HG03066 (cell line): Measurements from ENCODE around the gene CDON.
A peak's percentile ranks its signal among the peaks of the same experiment; 100 is the strongest.
"Not testable (repeated sequence)": the region's sequence is repeated elsewhere in the genome, so short reads cannot be mapped to it uniquely, and the experiment has no call there.

Experiments
- ATAC-seq: cut with Tn5 transposase; IDR thresholded peaks from one replicate; pipeline ENCODE4 v1.9.1; 2021; ENCODE audit warnings: low read depth; ENCODE audit not compliant: unreplicated experiment

Gene CDON

DNA sequence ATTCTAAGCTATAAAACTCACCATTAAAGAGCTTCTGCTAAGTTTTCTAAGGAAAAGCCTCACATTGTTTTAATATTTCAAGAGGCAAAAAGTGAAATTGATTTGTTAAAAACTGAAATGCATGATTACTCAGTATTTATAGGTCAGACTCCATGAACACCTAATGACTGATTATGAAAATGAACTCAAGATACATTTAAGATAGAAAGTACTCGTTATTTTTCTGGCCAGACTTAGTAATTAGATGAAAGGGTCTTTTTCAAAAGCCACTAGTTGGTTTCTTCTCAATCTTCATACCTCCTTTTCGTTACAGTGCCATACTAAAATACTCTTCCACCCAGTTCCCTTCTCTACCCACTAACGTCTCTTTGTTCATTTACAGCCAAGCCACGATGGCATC lies 60.5 kb downstream of the CDON start:
- no peak for ATAC-seq

DNA sequence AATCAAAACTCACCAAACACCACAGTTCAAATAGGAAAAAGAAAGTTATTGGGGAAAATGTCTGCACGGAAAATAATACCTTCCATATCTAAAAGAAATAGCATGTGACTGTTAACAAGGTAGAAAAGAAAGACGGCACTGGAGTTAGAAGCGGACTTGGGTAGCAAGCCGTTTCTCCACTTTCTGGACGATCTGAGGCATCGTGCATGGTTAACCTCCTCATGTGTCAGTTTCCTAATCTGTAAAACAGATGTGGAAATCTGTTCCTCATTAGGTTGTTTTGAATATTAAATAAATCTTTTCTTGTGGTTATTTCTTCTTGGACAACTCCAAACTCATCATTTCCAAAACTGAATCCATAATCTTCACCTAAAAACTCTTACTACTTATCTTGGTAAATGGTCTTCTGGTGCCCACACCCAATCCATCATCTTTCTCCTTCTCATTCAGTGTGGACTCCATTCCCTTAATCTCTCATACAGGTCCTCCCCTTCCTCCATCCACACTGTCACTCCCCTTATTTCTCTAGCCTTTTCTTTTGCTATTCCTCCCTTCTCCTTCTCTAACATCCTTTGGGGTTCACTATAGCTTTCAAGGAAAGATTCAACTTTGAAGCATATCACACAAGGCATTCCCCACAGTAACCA lies 63.3 kb downstream of the CDON start:
- ATAC-seq, result no peak

DNA sequence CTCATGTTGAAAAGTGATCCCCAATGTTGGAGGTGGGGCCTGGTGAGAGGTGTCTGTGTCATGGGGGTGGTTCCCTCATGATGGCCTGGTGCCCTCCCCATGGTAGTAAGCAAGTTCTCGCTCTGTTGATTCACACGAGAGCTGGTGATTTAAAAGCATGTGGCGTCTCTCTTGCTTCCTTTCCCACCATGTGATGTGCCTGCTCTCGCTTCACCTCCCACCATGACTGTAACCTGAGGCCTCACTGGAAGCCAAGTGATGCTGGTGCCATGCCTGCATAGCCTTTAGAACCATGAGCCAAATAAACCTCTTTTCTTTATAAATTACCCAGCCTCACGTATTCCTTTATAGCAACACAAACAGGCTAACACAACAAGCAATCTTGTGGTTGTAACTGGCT lies 64.4 kb downstream of the CDON start:
- ATAC-seq, result no peak

DNA sequence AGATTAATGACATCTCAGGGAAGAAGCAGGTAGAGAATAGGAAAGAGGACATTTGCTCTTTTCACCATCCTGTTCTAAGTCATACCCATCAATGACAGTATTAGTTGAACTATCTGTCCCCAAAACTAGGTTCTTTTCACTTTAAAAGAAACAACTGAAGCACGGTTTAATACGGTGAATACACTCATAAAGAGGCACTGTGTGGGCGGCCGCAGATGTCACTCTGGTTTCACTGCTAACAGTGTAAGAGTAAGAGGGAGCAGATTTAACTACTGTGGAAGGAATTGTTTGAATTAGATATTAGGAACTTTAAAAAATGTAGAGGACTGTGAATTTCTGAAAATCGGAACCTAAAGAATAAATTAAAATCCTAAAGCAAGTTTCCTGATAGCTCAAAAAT lies 67.4 kb downstream of the CDON start:
- ATAC-seq, result peak; percentile 83

DNA sequence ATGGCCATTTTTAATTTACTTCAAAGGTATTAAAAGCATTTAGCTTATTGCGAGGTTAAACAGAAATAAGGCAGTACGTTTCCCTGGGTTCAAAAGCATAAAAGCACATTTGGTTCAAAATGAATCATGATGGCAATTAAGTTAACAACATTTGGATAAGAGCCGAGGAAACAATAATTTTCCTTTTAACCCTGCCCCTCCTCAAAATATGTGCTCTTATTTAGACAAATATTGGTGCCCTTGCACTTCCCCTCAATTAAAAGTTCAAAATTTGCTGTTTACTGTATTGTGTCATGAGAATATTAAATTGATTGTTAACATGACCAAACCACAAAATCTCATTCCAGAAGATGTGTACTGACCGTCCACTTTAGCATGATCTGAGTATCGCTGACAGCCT lies 68.2 kb downstream of the CDON start:
- ATAC-seq, result no peak

DNA sequence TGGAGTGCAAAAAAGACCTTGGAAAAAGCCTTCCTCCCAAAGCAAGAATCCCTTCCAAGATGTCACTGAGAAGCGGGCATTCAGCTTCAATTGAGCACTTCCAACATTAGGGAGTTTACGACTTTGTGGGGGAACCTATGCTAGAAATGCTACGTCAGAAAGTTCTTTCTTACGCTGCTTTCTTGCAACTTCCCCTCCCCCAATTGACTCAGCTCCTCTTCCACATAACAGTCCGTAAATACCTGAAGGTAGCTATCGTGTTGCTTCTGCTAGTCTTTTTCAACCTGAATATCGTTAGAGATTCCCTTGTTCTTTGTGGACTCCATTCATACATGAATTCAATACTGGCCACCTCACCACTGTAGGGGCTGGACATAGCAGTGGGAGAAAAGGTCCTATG lies 69.8 kb downstream of the CDON start:
- no peak for ATAC-seq

DNA sequence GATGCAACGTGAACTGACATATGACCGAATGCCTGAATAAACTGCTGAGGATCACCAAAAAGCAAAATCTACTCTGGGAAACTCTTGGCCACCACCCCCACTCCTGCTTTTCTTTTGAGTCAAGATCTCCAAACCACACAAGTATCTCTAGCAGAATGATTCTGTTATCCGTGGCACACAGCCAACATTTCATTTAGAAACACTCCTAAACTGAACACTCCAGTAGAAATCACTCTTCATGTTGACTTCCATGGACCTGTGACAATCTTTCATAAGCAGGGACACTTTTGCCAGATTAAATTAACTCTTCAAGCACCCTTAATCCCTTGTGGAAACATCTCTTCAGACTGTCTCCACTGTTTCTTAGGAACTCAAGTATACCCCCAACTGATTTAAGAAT lies 72.4 kb downstream of the CDON start:
- no peak for ATAC-seq

DNA sequence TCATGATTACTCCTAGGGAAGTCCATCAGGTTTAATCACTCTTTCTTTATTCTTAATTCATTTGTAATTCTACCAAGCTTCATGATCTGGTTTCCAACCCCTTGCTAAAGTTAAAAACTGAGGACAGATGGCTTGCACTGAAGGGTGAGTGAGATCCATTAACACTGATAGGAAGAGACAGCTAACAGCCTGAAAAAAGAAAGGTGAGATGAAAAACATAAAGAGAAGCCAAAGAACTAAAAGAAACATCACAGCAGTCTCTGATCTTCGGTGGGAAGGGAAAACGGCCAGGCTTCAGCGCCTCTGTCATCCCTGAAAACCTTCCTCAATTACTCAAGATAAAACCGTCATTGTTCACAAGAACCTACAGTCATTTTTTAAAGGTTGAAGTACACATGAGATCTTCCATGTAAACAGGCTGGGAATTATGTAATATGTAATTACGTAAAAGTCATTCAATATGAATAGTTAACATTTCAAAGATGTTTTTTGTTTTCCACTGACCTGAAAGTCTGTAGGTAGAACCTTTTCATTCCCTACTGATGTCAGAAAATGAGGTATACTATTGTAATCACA lies 75.5 kb downstream of the CDON start:
- no peak for ATAC-seq

DNA sequence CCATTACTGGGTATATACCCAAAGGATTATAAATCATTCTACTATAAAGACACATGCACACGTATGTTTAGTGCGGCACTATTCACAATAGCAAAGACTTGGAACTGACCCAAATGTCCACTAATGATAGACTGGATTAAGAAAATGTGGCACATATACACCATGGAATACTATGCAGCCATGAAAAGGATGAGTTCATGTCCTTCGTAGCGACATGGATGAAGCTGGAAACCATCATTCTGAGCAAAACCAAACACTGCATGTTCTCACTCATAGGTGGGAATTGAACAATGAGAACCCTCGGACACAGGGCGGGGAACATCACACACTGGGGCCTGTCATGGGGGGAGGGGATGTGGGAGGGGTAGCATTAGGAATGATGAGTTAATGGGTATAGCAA lies 76.7 kb downstream of the CDON start:
- ATAC-seq, result not testable (repeated sequence)

DNA sequence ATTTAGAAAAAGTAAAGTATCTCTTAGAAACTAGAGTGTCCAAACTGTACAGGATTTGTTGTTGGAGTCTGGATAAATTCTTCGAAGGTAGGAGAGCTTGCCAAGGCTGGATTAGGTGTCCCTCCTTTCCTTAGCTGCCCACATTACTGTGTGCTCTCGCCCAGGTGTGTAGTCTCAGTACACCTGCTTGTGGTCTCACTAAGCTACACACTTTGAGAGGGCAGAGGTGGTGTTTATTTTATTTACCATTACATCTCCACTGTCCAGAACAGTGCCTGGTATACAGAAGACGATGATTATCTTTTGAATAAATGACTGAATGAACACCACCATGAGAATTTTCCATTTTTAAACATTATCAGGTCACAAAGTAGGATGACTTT lies 80.3 kb downstream of the CDON start:
- no peak for ATAC-seq

DNA sequence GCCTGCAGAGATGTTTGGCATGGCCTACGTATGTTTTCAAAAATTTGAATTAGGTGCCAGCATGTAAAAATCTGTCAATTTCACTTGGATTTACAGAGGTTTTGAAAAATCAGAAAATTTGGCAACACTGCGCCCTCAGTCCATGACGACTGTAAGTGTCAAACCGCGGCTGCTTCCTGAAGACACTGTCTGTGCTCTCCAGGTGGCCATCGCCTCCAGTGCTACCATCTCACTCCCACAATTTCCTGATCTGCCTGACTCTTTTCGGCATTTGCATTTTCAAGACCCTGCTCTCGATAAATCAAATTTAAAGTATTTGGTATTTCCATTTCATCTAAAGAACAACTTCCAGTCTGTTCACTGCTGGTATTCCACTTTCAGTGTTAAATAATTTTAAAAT lies 82.2 kb downstream of the CDON start:
- ATAC-seq, result no peak

DNA sequence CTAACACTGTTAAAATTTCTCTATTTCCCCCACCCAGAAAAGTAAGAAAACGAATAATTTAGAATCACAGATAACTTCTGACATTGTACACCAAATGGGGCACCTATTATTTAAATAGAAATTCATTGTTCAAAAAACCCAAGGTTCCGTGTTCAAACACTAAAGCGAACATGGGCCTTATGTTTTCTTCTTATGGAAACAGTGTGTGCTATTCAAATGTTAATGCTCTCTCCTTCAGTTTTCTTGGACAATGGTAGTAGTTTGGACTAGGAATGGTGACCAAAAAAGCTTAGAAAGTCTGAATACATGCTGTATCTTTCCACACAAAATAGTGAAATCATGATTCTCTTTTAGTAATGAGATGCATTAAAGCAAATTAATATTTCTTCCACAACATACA lies 83.2 kb downstream of the CDON start:
- ATAC-seq, result no peak

DNA sequence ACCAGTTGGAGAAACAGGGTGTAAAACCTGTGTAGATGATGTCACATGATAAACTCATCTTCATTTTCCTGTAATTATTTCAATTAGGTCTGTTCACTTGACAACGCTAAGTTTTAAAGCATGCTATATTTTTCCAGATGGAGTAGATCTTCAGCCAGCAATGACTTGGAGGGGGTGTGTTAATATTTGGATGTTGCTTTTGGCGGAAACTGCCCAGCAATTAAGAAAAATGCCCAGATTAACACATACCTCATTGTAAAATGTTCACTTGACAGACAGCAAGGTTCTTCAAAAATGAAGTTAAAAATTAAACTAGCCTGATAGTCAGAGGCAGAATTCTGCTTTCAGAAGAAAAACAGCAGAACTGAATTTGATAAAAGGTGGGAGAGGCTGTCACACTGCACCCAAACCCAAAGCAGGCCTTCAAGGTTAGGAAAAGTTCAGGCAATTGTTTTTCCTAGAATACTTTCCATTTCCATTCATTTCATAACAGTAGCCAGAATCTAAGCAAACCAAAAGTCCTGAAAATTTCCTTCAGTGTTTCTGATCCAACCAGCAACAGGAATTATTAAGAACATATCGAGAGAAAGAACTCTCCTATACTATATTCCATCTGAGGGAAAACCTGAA lies 83.8 kb downstream of the CDON start:
- ATAC-seq, result no peak

DNA sequence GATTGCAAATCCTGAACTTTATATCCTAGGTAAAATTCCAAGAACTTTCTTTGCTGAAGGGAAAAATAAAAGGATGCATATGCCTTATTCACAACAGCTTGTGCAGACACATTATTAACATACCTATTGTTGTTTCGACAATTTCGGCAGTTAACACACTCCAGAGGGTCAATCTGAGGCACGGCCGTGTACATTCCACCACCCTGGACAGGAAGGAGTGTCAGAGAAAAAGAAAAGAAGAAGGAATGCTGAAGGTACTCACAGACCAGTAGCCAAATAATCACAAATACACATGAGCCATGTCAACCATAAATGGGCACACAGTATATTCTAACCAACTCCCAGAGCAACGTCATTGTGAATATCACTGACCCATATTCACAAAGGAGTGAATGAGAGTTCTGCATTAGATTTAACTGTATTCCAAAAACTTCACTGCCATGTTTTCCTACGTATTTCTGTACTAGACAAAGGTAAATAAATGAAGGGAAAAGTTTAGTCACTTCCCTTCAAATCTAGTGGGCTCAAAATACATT lies 84.4 kb downstream of the CDON start:
- ATAC-seq, result no peak

DNA sequence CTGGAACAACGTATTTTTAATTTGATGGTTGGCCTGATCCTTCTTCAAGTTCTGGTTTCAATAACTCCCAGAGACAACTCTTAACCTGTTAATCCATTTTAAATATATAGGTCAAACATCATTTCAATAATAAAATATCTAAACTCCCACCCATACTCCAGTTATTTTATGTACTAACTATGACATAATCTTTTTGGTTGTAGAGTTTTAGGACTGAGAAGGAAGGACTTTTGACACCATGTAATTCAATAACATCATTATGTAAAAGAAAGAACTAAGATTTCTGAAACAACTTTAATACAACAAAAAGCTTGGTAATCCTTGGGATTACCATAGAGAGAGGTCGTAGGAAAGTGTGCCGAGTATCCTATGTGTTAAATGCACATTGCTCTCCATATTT lies 85.3 kb downstream of the CDON start:
- no peak for ATAC-seq

DNA sequence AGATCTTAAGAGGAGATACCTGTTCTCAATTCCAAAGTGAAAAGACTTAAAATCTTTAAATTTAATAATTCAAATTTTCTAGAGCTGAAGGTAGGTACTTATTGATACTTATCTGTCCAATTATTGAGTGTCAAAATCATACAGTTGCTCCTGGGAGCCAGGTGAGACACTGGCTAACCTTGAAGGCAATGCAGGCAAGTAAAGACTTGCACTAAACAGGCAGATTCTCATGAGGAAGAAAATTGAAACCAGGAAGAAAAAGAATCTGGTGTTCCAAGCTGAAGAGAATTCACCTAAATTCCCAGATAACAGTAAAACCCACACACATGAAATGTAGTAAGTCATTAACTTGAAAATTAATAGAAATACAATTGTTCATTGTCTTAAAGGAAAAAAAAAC lies 86.5 kb downstream of the CDON start:
- no peak for ATAC-seq

DNA sequence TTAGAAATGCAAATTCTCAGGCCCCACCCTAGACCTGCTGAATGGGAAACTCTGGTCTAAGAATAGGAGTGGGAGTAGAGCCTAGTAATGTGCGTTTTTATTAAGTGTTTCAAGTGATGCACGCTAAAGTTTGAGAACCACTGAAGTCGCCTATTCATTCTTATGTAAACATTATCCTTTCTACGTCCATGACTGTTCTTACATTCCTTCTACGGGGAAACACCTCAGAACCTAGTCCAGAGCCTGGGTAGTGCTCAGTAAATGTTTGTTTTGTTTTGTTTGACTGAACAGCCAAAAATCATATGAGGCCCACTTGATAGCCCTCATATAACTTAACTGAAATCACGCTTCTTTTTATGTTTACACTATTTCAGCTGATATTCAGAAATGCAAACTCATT lies 87.0 kb downstream of the CDON start:
- ATAC-seq, result no peak

DNA sequence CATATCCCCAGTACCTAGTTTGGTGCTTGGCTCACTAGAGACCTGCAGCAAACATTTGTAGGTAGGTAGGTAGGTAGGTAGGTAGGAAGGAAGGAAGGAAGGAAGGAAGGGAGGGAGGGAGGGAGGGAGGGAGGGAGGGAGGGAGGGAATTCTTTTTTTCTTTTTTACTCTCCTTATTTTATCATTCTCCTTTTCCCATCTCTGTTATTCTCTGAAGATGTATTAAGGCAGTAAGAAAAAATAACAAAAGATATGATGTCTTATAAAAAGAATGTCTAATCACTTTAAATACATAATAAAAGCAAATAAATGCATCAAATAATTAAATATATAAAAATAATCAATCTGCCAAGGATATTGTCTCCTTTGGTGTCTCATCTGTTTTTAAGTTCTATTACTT lies 88.4 kb downstream of the CDON start:
- ATAC-seq, result no peak

DNA sequence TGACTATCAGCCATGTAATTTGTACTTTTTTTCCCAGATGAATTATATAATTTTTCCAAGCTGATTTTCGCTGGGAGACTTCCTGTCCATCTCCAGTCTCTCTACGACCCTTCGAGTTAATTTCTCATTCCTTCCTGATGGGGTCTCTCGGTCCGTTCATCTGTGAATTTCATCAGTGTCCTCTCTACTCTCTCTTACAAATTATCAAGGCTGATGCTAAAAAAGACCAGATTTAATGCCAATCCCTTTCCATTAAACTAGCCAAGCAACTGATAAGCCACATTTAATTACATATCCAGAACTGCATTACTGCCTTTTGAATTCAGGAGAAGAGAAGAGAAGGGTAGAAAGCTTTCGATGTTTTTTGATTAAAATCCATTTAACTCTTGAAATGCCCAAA lies 91.0 kb downstream of the CDON start:
- no peak for ATAC-seq

DNA sequence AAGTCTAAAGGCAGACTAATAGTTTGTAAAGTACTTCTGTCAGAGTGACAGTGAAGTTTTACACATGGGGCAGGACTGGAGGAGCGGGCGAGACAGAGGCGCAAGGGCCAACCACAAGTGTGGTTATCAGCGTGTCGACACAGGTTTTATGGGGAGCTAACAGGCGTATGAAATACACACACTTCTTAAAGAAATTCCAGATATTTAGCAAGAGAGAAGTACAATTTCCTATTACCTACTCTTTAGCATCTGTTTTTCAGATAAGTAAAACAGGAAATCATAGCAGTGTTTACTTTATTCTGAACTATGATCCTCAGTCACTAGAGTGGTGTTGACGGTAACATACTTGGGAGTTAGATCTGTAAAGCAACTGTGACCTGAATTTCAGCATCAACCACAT lies 94.3 kb downstream of the CDON start:
- no peak for ATAC-seq

DNA sequence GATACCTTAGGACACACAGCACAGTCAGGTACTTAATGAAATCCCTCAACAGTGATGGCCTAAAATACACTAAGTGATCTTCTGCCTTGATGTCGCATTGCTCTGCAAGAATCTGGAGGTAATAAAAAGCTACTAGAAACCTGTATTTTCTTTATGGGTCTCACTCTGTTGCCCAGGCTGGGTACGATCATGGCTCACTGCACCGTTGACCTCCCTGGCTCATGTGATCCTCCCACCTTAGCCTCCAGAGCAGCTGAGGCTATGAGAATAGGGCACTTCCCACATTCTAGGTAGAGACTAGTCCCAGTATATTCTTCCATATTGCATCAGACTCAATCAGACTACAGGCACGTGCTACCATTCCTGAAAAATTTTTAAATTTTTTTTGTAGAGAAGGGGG lies 95.2 kb downstream of the CDON start:
- no peak for ATAC-seq

DNA sequence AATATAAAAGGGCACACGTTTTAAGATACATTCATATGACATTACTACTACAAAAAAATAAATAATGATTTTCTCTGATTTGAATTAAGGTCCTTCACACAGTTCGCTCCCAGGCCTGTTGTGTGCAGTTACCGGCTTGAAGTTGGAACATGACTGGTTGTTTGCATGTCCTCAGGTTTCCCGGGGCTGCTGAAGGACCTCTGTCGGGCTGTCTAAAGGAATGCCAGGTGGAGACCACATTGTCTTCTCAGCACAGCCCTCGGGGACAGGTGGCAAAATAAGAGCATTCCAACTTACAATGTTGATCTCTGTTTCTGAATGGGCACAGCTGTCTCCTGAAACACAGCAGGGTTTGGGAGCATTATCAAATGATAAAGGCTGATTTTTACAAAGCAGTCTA lies 101.9 kb downstream of the CDON start:
- no peak for ATAC-seq
